GM19238 (cell line): Measurements from ENCODE around the gene GAS2L1.

ENCODE experiments used
- DNase-seq: peaks from one replicate; pipeline ENCODE4 v3.0.0; 2011; ENCODE audit warnings: low spot score; ENCODE audit not compliant: insufficient read length

GAS2L1 gene

DNA sequence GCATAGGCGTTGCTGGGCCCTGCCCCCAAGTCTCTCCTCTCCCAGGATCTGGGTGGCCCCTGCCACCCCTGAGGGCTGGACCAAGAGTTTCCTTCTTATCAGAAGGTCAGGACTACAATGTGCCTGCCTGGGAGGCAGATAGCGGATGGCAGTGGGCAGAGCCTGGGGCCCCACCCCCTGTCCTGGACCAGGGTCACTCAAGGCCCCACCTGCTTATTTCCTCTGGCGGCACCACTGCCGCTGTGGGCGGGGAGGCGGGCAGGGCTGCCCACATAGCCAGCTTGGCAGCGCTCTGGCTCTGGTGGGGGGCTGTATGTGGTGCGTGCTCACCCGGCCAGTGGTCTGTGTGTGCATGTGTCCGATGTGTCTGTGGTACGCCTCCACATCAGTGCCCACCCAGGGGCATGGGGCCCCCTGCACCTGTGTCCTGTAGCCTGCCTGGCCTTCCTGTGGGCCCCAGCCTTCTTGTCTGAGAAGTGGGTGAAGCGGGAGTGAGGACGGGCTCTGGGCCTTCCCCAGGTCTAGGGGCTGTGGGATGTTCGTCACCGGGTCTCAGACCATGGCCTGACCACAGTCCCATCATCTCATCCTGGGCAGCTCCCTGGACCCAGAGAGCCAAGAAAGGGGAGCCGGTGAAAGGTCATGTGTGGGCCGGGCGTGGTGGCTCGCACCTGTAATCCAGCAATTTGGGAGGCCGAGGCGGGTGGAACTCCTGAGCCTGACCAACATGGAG, 3.0 kb downstream of the GAS2L1 start:
- DNase-seq = no peak

GRCh38 chr22:29310065-29310862, 3.8 kb downstream of the GAS2L1 start:
- no peak for DNase-seq

DNA sequence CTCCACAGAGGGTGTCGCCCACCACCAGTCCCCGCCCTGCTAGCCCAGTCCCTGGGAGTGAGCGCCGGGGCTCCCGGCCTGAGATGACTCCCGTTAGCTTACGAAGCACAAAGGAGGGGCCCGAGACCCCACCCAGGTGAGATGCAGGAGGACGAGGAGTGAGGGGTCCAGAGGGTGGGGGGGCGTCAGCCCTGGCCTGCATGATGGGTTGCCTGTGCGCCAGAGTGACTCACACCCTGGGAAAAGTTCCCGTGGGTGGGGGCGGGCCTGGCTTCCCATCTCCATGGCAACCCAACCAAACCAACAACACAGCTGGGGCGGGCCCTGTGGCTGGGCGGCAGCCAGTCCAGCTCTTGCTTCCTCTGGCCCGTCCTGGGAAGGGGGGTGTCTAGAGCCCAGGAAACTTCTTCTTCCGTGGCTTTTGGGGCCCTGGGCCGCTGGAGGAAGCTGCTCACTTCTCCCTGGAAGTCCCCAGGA, 4.5 kb downstream of the GAS2L1 start:
- peak; percentile 65 for DNase-seq

GRCh38 chr22:29311464-29312217, 5.2 kb downstream of the GAS2L1 start:
- DNase-seq = no peak

- no peak for DNase-seq
These were observed 6.0 kb downstream of the GAS2L1 start for GRCh38 chr22:29312218-29313125.

- no peak for DNase-seq
These were observed 6.7 kb downstream of the GAS2L1 start for GRCh38 chr22:29313126-29313575.

DNA sequence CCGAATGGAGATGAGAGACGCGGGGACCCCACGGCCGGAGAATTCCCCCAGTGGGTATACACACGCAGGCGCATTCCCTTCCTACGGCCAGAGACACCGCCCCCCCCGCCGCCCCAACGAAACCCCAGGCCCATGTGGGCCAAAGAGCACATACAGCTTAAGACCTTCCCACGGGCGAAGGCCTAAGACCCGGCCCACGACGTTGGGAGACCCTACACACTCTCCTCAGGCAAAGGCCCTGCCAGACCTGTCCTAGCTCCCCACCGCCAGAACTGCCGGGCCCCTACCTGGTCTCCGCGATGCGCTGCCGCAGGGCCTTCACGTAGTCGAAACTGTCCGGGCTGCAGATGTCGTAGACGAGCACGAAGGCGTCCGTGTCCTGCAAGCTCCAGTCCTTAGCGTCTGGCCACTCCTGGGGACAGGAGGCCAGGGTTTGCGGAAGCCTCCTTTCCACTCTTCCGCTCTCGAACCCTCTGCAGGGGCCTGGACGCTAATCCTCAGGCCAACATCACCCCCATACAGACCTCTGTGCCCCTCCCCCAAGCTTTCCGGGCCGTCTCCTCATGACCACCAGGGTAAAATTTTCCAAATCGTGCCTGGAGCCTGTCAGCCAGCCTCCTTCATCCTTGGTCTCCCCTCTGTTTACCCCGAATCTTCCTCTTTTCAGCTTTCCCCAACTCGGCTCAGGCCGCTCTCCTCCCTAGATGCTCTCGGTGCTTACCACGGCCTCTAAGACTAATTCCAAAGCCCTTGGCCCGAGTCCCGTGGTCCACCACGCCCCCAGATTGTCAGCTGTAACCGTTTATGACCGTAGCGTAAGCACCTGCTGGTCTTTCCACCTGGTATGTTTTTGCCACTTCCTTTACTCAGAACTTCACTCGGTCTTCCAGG, 7.4 kb downstream of the GAS2L1 start:
- DNase-seq = no peak

GRCh38 chr22:29314537-29315285, 8.3 kb downstream of the GAS2L1 start:
- no peak for DNase-seq

DNA sequence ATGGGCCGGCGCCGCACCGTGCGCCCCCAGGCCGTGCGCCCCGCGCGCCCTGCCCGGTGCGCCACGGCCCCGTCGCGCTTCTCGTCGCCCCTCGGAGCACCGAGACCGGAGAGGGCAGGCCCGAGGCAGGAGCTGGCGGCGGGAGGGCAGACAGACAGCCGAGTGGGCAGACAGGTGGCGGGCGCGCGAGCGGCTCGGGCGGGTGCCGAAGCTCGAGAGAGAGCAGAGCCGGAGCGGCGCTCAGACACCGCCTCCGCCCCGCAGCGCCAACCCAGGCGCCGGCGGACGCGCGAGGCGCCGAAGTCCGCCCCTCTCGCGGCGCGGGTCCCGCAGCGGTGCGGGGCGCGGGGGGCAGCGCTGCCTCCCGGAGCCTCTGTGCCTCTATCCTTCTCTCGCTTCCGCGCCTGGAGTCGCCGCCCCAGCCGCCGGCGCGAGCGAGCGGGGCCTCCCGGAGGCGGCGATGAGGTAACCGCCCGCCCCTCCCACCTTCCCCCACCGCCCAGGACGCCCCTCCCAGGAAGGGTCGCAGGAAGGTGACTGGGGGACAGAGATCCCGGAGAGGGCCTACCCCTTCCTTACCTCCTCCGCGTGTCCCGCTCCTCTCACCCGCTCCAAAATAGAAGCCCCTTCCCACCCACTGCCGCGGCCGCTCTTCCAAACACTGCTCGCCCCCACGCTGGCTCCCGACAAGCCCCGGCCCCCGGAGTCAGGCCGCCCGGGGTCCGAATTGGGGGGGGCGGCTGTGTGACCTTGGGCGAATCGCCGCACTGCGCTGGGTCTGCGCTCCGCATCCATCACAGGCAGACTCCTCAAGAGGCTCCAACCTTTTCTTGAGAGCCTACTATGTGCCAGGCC, 9.1 kb downstream of the GAS2L1 start, which contains the start of gene RASL10A:
Gene RASL10A (minus strand): TSS at position 412 of the 855 bp plus-strand sequence. CDS start 451 bp downstream, outside the sequence.
- no peak for DNase-seq

GRCh38 chr22:29316141-29316828, 9.8 kb downstream of the GAS2L1 start:
- no peak for DNase-seq

- DNase-seq = no peak
These were observed 11.5 kb downstream of the GAS2L1 start for GRCh38 chr22:29317827-29318454.

DNA sequence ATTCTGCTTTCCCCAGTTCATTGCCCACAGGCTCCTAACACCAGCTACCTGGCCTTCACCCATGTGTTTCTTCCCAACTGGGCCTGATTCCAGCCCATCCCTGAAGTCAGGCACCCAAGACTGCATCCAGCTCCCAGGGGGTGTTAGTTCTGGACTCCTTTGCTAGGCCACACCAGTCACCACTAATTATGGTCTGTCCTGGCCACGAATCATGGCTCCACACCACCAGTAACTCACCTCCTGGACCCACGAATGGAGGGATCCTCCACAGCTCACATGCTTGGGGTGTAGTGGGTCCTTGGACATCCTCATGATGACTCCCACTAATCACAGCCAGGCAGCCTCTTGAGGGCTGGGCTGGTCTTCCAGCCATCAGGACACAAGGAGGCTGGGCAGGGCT, 12.6 kb downstream of the GAS2L1 start:
- no peak for DNase-seq

DNA sequence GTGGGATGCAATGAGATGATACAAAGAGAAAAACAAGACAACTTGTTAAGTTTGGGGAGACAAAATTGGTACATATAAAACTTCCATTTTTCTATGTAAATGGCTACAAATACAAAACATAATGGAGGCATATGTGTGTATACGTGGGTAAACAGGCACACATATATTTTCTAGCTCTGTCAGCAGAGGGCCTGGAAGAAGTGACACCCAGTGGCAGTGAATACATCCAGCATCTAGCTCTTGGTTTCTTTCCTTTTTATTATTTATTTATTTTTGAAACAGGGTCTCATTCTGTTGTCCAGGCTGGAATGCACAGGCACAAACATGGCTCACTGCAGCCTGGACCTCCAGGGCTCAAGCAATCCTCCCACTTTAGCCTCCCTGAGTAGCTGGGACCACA, 14.1 kb downstream of the GAS2L1 start:
- no peak for DNase-seq

- DNase-seq = no peak
These were observed 17.2 kb downstream of the GAS2L1 start for GRCh38 chr22:29323641-29324040.

GRCh38 chr22:29325356-29325755, 18.9 kb downstream of the GAS2L1 start:
- no peak for DNase-seq

DNA sequence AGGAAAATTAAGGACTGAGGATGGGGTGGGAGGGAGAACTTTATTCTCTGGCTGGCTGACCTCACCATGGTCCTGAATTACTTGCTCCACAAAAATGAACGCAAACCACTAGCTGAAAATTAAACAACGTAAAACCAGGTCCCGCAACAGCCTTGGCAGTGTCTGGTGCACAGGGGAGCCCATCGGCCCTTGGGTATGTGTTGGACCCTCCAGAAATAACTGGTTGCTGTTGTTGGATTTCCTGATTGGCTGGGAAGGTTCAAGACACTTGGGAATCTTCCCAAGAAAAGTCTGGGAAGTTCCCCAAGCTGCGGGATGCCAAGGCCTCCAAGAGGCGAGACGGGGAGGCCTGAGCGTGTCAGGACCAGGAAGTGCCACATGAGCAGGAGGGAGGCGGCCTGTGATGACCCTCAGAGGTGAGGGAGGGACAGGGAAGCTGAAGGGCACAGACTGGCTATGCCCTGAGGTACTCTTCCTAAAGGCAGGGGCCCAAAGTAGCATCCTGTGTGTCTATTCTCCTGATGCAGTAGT, 19.4 kb downstream of the GAS2L1 start:
- DNase-seq = no peak

DNA sequence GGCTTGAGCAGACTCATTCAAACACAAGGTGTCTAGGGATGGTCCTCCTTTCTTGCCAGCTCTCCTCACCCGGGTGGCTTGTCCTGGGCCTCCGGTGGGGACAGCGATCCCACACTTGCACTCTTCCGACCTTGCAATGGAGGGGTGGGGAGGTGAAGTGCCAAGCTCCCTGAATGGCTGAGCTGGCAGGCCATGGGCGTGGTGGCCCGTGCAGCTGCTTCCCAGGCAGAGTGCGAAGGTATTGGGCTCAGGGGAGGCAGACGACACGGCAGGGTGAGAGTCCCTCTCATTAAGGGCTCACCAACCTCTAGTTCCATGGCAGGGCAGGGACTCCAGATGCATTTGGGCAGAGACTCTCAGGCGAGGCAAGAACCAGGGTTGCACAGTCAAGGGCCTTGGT, 20.0 kb downstream of the GAS2L1 start:
- no peak for DNase-seq
